K562 (cell line): ENCODE data around the gene PHF14. TPM values are rescaled to one million over a fixed set of nuclear protein-coding genes. Genes with fewer than 3 reads are reported as not detected.
A peak's percentile ranks its signal among the peaks of the same experiment; 100 is the strongest.
"Not testable (repeated sequence)": the region's sequence is repeated elsewhere in the genome, so short reads cannot be mapped to it uniquely, and the experiment has no call there.

Experiments used
- ATAC-seq: fragments of 200-7000 bp; cut with Tn5 transposase; 3 replicates; pipeline ENCODE4 v1.9.1; 2020; ENCODE audit warnings: moderate library complexity
- BruUV-seq: library from RNA; stranded (reverse); fragments of 400-500 nt; replicated peaks from 2 replicates; lab custom pipeline; 2021; lab: Mats Ljungman, UMichigan
- CTCF ChIA-PET: fragments of 300-600 bp; formaldehyde crosslinking; extraction: SDS; loops from one replicate; lab custom pipeline; 2021; ENCODE audit warnings: low intra/inter-chr PET ratio; lab: Yijun Ruan, JAX
- POLR2A ChIA-PET: fragments of 300-600, 350-650 bp; sonication (Branson Sonifier 250); formaldehyde crosslinking; extraction: SDS; loops from one replicate; lab custom pipeline; 2021; ENCODE audit warnings: antibody characterized with exemption, inconsistent platforms; lab: Yijun Ruan, JAX
- DNase-seq, 4 experiments: peaks; one replicate each; pipeline versions ENCODE4 v3.0.0 to v3.0.0-alpha.2; 2011 to 2018; ENCODE audit warnings: low spot score in 3 of 4, mixed read lengths in 3 of 4; ENCODE audit errors: extremely low read depth in 1 of 4
- FAIRE-seq: peaks from 2 replicates; lab custom pipeline; 2011; peaks lifted over from hg19 to GRCh38; lab: Jason Lieb, UNC
- H2AFZ ChIP-seq: 2 replicates; pipeline ENCODE4 v1.6.0; 2011; ENCODE audit warnings: low read depth, low read length, control low read depth, inconsistent platforms
- H3K27ac ChIP-seq: fragments of 200-600 bp; 3 replicates; pipeline ENCODE4 v1.8.0; 2011; ENCODE audit warnings: low read depth, mild to moderate bottlenecking, control low read depth, inconsistent platforms, low read length, moderate library complexity, mixed read lengths; ENCODE audit errors: extremely low read depth
- H3K27me3 ChIP-seq, 2 experiments: fragments of 300-600 bp in 1 of 2; 2 replicates in 1 of 2; 3 replicates in 1 of 2; pipeline versions ENCODE4 v1.6.0 to v1.8.0; 2011; ENCODE audit warnings: inconsistent platforms in 2 of 2, low read length in 2 of 2, mild to moderate bottlenecking in 1 of 2, mixed read lengths in 1 of 2, moderate library complexity in 1 of 2; ENCODE audit not compliant: control insufficient read depth in 2 of 2, insufficient read depth in 2 of 2
- H3K36me3 ChIP-seq: fragments of 300-600 bp; 3 replicates; pipeline ENCODE4 v1.8.0; 2011; ENCODE audit warnings: mild to moderate bottlenecking, low read length, inconsistent platforms; ENCODE audit not compliant: control insufficient read depth, insufficient read depth
- H3K4me1 ChIP-seq, 2 experiments: fragments of 200-600 bp in 1 of 2; replicated peaks in 1 of 2; 2 replicates in 1 of 2; 3 replicates in 1 of 2; pipeline versions ENCODE4 v1.5.1 to v1.8.0; 2011; ENCODE audit warnings: inconsistent platforms in 2 of 2, low read length in 2 of 2, mild to moderate bottlenecking in 1 of 2, mixed read lengths in 1 of 2, moderate library complexity in 1 of 2; ENCODE audit not compliant: control insufficient read depth in 2 of 2, insufficient read depth in 2 of 2
- H3K4me2 ChIP-seq: 2 replicates; pipeline ENCODE4 v1.6.1; 2011; ENCODE audit warnings: low read length, control low read depth, inconsistent platforms, mixed read lengths; ENCODE audit not compliant: insufficient read depth
- H3K4me3 ChIP-seq: fragments of 200-600 bp; sonication (generic), shearing (Covaris generic); 2 replicates; pipeline ENCODE4 v1.5.1; 2016; ENCODE audit warnings: control low read depth, inconsistent platforms
- H3K79me2 ChIP-seq: fragments of 200-600 bp; 3 replicates; pipeline ENCODE4 v1.8.0; 2011; ENCODE audit warnings: low read length, inconsistent platforms; ENCODE audit not compliant: control insufficient read depth, insufficient read depth
- H3K9ac ChIP-seq, 2 experiments: 2 replicates each; pipeline versions ENCODE4 v1.6.0 to v1.6.1; 2011; ENCODE audit warnings: low read depth in 2 of 2, low read length in 2 of 2, control low read depth in 1 of 2, inconsistent platforms in 1 of 2, mild to moderate bottlenecking in 1 of 2, mixed read lengths in 1 of 2; ENCODE audit not compliant: insufficient read depth in 1 of 2
- H3K9me1 ChIP-seq: one replicate; pipeline ENCODE4 v1.6.0; 2011; ENCODE audit warnings: inconsistent platforms, mild to moderate bottlenecking, low read length, moderate library complexity; ENCODE audit not compliant: control insufficient read depth, insufficient read depth
- H3K9me3 ChIP-seq: replicated peaks from 2 replicates; pipeline ENCODE4 v1.5.1; 2011; ENCODE audit warnings: low read depth, low read length, inconsistent platforms; ENCODE audit not compliant: control insufficient read depth, insufficient read depth
- H4K20me1 ChIP-seq: replicated peaks from 2 replicates; pipeline ENCODE4 v1.6.1; 2011; ENCODE audit warnings: low read length, inconsistent platforms, mixed read lengths; ENCODE audit not compliant: control insufficient read depth, insufficient read depth
- ZNF146 ChIP-seq: IDR thresholded peaks from one replicate; pipeline ENCODE4 v1.6.1; 2018; ENCODE audit warnings: missing compliant biosample characterization; ENCODE audit not compliant: unreplicated experiment
- WGBS: fragments of 100-300 bp; shearing (Covaris generic); methylation state at CpG from one replicate; pipeline ENCODE4 v1.1.6; 2016; ENCODE audit warnings: low coverage, mixed read lengths; ENCODE audit not compliant: insufficient coverage; ENCODE audit errors: missing lambda C conversion rate; 5-methylcytosine and 5-hydroxymethylcytosine counted together
- in situ Hi-C: fragments of 300-500 bp; cut with MboI; formaldehyde crosslinking; loops from 4 replicates; pipeline ENCODE4 v1.15.0; 2018; ENCODE audit warnings: inconsistent platforms, mixed read lengths
- intact Hi-C: fragments of 100-400 bp; cut with micrococcal nuclease; formaldehyde crosslinking; loops from 2 replicates; pipeline ENCODE4 v1.14.2; 2022
- polyA plus RNA-seq, 8 experiments: library from polyadenylated mRNA; depleted of rRNA in 4 of 8; stranded (reverse) in 5 of 8; unstranded in 3 of 8; fragments of >200 nt; fragmentation: Nextera tagmentation in 2 of 8; fragmentation: Illumina TruSeq in 1 of 8; extraction: Ambion mirVana in 2 of 8; extraction: Trizol in 1 of 8; gene quantifications; 2 replicates each; pipeline versions ENCODE4 v1.2.1 to v1.2.3, GENCODE V29; 2011 to 2014; ENCODE audit warnings: inconsistent platforms in 1 of 8, missing spikeins in 1 of 8
- total RNA-seq, 7 experiments: library from RNA; depleted of rRNA in 6 of 7; stranded (reverse); fragments of >200 nt in 6 of 7; fragmentation: Illumina TruSeq in 2 of 7; extraction: Trizol in 2 of 7; gene quantifications; 2 replicates each; pipeline versions ENCODE4 v1.2.1 to v1.2.3, GENCODE V29; 2011 to 2021; ENCODE audit warnings: low replicate concordance in 1 of 7

PHF14 gene
- total and polyA plus RNA-seq, 9 of the 15 experiments (the other 6 are each of a cell fraction or from before 2014, with no cell fraction given): 27.5 to 67.6 (median 41.4) TPM

DNA sequence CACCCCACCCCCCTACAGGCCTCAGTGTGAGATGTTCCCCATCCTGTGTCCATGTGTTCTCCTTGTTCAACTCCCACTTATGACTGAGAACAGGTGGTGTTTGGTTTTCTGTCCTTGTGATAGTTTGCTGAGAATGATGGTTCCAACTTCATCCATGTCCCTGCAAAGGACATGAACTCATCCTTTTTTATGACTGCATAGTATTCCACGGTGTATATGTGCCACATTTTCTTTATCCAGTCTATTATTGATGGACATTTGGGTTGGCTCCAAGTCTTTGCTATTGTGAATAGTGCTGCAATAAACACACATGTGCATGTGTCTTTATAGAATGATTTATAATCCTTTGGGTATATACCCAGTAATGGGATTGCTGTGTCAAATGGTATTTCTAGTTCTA lies 13.4 kb upstream of the PHF14 start:
- intact Hi-C loops, H3K36me3 ChIP-seq, H3K79me2 ChIP-seq, H3K27ac ChIP-seq, H4K20me1 ChIP-seq, BruUV-seq, H2AFZ ChIP-seq, in situ Hi-C loops, H3K4me1 ChIP-seq, H3K4me3 ChIP-seq, H3K27me3 ChIP-seq, H3K9ac ChIP-seq, POLR2A ChIA-PET, H3K9me1 ChIP-seq, H3K4me2 ChIP-seq, CTCF ChIA-PET, FAIRE-seq, ATAC-seq, DNase-seq, H3K9me3 ChIP-seq: not testable (repeated sequence)
- peak; percentile 50 for TF ChIP-seq ZNF146
- 0% methylated on average over 1 of the region's 1 CpG for WGBS

DNA sequence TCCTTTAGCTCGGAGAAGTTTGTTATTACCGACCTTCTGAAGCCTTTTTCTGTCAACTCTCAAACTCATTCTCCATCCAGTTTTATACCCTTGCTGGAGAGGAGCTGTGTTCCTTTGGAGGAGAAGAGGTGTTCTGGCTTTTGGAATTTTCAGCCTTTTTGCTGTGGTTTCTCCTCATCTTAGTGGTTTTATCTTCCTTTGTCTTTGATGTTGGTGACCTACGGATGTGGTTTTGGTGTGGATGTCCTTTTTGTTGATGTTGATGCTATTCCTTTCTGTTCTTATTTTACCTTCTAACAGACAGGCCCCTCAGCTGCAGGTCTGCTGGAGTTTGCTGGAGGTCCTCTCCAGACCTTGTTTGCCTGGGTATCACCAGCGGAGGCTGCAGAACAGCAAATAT lies 8.7 kb upstream of the PHF14 start:
- H3K9ac ChIP-seq, H3K4me3 ChIP-seq: not testable (repeated sequence)
- 8% methylated on average over 4 of the region's 4 CpGs for WGBS

More for the DNA sequence above, 8.7 kb upstream of the PHF14 start:
- ATAC-seq, in situ Hi-C loops, FAIRE-seq, BruUV-seq, CTCF ChIA-PET, DNase-seq, POLR2A ChIA-PET, H3K9me3 ChIP-seq, H3K9me1 ChIP-seq, H3K4me2 ChIP-seq, H4K20me1 ChIP-seq, H3K27ac ChIP-seq, H3K27me3 ChIP-seq, H3K36me3 ChIP-seq, H2AFZ ChIP-seq, H3K4me1 ChIP-seq, intact Hi-C loops, H3K79me2 ChIP-seq: not testable (repeated sequence)
